SKM-1 (cell line): ENCODE results near the gene SLC23A1.
"Not testable (repeated sequence)": the region's sequence is repeated elsewhere in the genome, so short reads cannot be mapped to it uniquely, and the experiment has no call there.

Experiments
- DNase-seq: peaks from one replicate; lab custom pipeline; 2025; ENCODE audit not compliant: unreplicated experiment; lab: John Stamatoyannopoulos, UW

Gene SLC23A1

GRCh38 chr5:139390639-139391569 is 7.8 kb upstream of the SLC23A1 start:
- DNase-seq: no peak

GRCh38 chr5:139389701-139390638 is 6.9 kb upstream of the SLC23A1 start, which contains the start of gene MZB1:
MZB1 (minus strand) TSS chr5:139389913; CDS start chr5:139389856, 57 bp downstream.
- no peak for DNase-seq

GRCh38 chr5:139388198-139388821 is 5.2 kb upstream of the SLC23A1 start:
- no peak for DNase-seq

- no peak for DNase-seq
Observed at GRCh38 chr5:139387611-139388197, 4.6 kb upstream of the SLC23A1 start.

- not testable (repeated sequence) for DNase-seq
Observed at GRCh38 chr5:139386956-139387355, 3.9 kb upstream of the SLC23A1 start.

GRCh38 chr5:139386050-139386438 is 2.9 kb upstream of the SLC23A1 start:
- peak; percentile 78 for DNase-seq

GRCh38 chr5:139385061-139386049 is 2.3 kb upstream of the SLC23A1 start:
- peak; percentile 57 for DNase-seq

- DNase-seq: no peak
Observed at GRCh38 chr5:139384591-139385051, 1.5 kb upstream of the SLC23A1 start.

GRCh38 chr5:139383993-139384590 is 995 bp upstream of the SLC23A1 start:
- DNase-seq: no peak

GRCh38 chr5:139382807-139383206 is 290 bp downstream of the SLC23A1 start:
- DNase-seq: no peak

GRCh38 chr5:139381837-139382761 is 998 bp downstream of the SLC23A1 start:
- no peak for DNase-seq

- DNase-seq: no peak
Observed at GRCh38 chr5:139379626-139380449, 3.3 kb downstream of the SLC23A1 start.

GRCh38 chr5:139378941-139379361 is 4.1 kb downstream of the SLC23A1 start:
- no peak for DNase-seq

GRCh38 chr5:139378101-139378825 is 4.8 kb downstream of the SLC23A1 start:
- DNase-seq: no peak

GRCh38 chr5:139377226-139377625 is 5.9 kb downstream of the SLC23A1 start:
- no peak for DNase-seq

- DNase-seq: no peak
Observed at GRCh38 chr5:139376364-139376763, 6.7 kb downstream of the SLC23A1 start.
